Right ventricle myocardium inferior (tissue), 1 donor: ENCODE measurements around the gene HTRA2. TPM values are rescaled to one million over a fixed set of nuclear protein-coding genes. Genes with fewer than 3 reads are reported as not detected.
A peak's percentile ranks its signal among the peaks of the same experiment; 100 is the strongest.

Source experiments
- ATAC-seq: fragments of 200-7000 bp; cut with Tn5 transposase; one replicate; pipeline ENCODE4 v1.9.1; 2020; ENCODE audit warnings: mild to moderate bottlenecking, moderate library complexity
- DNase-seq: peaks from one replicate; pipeline ENCODE4 v3.0.0; 2021; ENCODE audit errors: missing footprints
- intact Hi-C: fragments of 100-400 bp; cut with DNase I; formaldehyde crosslinking; loops from one replicate; pipeline ENCODE4 v1.11.0; 2022
- total RNA-seq: library from RNA; stranded (reverse); fragmentation: NEBNext Ultra II Directional; extraction: Animal tissue kit (Norgen Biotek cat#: 25700); gene quantifications from one replicate; pipeline ENCODE4 v1.2.1, GENCODE V29; 2021
- donor health status: DM: no; HTN: yes; CAD: no; lungs with severe emphysema.

The HTRA2 gene
- total RNA-seq, 1 donor from 2014 or later, result 29.2 TPM

DNA sequence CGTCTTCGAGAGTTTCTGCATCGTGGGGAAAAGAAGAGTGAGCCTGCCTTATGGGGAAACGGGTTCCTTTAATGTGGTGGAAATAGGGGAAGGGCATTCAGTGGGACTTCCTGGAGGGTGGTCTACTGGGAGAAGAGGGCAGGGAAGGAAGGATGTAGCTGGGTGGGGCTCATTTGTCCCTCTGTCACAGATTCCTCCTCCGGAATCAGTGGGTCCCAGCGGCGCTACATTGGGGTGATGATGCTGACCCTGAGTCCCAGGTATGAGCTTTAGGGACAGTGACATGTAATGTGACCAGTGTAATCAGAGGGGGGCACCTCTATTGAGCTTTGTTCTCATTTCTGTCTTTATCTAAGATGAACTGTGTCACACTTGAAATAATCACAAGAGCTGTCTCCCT, 1.9 kb downstream of the HTRA2 start:
- no peak for ATAC-seq

DNA sequence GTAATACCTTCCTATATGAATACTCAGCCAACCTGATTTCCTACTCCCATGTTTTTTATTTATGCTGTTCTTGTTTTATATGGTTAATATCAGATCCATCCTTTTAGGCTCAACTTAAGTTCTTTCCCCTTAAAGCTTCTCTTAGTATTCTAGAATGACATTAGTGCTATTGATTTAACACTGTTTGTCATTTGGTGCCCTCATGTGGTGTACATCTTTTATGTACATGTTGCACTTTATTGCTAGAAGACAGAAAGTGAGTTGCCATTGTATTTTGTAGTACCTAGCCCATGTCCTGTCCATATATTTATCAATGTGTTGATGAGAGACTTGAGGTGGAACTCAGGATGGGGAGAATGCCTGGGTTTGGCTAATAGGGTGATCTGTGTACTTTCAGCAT, 2.5 kb downstream of the HTRA2 start:
- no peak for ATAC-seq
- intact Hi-C loops, result no loop called here

More for the DNA sequence above, 1.9 kb downstream of the HTRA2 start:
- intact Hi-C loops, result no loop called here
- no peak for DNase-seq

DNA sequence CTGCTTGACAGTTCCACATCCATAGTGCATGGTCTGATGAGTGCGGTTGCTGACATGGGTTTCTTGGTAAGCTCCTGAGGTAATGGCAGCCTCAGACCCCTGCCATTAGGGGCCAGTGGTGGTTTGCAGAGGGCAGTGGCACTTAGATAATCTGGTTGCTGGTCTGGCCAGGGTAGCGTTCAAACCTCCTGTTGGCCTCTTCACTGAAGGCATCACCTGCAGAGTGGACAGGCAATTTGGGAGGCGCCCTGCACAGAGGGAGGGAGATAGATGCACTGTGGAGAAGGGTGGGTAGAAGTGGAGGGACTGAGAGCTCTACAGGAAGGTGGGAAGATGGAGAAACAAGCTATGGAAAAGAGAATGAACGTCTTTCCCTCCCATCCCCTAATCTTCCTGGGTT, 3.7 kb downstream of the HTRA2 start:
- DNase-seq (no peak), ATAC-seq (no peak)
- intact Hi-C loops, result no loop called here

More for the DNA sequence above, 2.5 kb downstream of the HTRA2 start:
- DNase-seq, result no peak

DNA sequence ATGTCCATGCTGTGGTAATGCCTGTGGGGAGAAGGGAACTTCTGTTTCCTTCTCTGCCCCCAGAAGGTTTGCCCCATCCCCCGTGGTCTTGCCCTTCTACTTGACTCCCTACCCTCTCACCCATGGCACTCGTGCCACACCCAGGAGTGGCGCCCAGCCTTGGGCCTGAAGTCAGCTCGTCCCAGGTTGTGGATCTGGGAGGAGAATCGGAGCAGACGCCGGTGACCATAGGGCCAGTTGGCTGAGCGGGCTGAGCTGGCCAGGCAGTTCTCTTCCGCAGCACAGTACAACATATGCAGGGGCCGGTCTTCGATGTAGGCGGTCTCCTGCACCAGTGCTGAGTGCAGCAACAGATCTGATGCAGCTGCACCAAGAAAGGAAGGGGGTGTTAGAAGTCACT, 4.7 kb downstream of the HTRA2 start:
- intact Hi-C loops, result no loop called here
- ATAC-seq (no peak), DNase-seq (no peak)

DNA sequence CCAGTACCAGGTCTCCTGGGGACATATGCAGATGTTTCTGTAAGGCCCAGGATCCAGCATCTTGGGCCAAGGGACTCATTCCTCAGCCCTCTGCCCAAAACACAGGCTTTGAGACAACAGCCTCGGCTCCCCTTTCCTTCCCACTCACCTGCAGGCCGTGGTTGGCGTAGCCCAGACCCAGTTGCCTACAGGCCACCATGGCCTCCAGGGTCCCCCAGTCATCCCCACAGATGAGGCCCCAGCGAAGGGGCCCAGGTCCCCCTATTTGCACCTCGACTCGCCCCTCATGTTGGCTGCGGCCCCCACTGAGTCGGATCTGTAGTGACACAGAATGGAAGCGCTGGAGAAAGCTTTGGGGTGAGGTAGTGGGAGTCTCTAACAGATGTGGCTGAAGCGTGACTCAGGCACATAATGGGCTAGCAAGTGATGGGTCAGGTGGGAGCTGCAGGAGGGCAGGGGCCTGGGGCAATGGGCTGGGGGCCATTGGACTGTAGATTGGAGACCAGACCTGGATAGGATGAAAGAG, 5.8 kb downstream of the HTRA2 start:
- intact Hi-C loops, result no loop called here
- no peak for ATAC-seq
- DNase-seq, result no peak

DNA sequence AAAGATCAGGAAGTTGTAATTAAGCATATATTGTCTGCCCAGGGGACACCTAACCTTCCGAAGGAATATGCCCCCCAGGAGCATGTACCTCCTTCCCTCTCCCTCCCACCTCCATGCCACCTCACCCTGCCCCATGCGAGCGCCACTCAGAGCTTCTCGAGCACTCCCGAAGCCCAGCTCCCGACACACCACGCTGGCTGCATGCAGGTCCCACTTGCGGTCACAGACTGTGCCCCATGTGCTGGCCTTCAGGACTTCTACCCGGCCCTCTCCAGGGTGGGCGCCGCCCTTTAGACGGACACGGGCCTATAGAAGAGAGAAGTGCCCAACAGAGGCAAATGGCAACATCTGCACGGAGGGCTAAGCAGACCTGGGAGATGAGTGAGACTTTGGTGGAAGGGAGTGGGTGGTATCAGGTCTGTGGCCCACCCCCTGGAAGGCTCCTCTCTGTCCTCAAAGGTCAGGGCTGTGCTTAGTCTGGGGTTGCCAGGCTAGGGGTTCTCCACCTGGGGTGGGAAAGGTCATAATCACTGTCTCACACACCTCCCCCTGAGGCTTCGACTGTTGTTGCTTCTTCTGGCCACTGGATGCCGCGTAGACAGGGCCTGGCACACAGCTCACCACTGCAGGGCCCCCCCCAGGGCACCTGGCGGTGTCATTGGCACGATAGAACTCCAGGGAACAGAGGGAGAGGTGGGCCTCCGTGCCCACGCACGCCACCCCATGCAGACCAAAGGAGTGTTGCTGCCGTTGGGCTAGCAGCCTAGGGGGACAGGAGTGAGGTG, 6.6 kb downstream of the HTRA2 start:
- no peak for ATAC-seq
- intact Hi-C loops, result no loop called here
- no peak for DNase-seq

DNA sequence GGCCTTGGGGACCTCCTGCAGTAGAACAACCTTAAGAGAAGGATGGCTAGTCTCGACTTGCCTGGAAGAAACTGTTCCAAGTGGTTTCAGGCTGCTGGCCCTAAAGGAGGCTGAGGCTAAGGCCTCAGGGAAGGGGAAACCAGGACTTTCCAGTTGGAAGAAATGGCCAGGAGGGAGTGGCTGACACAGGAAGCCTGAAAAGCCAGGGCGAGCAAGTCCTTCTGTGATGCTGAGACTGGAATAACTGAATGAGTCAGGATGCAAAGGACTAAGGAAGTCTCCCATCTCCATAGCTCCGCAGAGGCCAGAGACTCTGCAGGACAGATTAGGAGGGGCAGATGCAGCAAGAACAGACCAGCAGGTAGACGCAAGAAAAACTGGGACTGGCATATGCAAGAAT, 7.4 kb downstream of the HTRA2 start:
- no peak for DNase-seq
- no peak for ATAC-seq
- intact Hi-C loops, result no loop called here

DNA sequence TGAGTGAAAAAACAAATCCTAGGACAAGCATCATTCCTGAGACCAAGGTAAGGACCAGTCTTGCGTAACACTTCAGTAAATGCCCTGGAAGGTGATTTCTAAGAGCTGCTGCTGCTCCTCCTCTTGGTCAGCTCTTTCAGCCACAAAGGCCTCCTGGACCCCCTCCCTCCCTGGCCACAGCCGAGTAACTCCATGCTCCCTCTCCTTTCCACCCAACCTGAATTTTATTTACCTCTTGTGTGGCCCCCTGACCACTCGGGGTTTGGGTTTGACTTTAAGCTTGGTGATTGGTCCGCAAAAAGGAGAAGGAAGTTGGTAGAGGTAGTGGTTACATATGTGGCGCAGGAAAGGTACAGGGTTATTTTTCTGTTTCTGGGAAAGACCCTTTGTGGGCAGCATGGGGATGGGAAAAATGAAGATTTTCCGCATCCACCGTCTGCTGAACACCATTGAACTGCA, 9.2 kb downstream of the HTRA2 start:
- DNase-seq (no peak), ATAC-seq (no peak)
- intact Hi-C loops, result no loop called here

DNA sequence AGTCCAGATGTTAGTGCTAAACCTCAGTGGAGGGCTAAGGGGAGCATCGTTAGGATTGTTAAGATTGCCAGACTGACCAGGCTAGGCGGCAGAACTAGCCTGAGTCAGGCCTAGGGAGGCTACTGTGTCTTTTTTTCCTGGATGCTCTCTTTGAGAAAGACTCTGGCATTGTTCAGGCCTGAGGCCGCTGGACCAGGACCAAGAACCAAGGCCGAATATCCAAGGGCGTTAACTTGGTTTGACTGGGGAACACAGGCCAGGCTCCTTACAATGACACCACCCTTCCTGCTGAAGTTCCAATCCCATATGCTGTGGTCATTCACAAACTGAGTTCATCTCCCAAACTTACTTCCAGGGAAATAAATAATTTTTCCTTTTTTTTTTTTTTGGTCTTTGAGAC, 10.6 kb downstream of the HTRA2 start:
- intact Hi-C loops, result no loop called here
- ATAC-seq (peak; percentile 84), DNase-seq (no peak)

DNA sequence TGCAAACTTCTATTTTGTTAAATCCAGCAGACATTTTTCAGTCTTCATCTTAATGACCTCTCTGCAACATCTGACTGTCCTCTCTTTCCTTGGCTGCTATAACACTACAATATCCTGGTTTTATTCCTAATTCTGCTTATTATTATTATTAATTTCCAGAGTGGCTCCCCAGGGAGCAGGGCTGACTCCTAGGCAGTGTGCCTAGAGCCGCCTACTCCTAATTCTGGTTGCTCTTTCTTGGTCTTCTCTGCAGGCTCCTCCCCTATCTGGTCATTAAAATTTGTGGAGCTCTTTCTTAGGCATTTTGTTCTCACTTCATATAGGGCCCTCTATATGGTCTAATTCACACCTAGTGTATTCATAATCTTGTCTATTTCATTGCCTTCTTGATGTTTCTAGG, 13.2 kb downstream of the HTRA2 start:
- no peak for DNase-seq
- ATAC-seq, result no peak
- intact Hi-C loops, result no loop called here

DNA sequence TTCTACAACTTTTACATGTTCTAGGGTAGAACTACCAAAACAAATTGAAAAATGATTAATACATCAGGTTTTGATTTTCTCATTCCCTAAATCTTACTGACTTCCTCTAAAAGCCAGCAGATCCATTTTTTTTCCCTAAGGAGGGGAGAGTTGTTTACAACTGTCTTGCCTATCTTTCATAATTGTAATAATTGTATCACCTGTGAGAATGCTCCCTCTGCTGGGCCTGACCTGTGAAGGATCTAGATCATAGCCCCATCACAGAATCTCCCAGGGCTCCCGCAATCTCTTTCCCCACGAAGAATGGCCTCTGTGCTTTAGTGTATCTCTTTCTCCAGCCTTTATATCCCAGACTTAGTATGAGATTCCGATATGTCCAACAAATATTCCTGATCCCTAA, 14.9 kb downstream of the HTRA2 start:
- intact Hi-C loops, result no loop called here
- DNase-seq (no peak), ATAC-seq (no peak)

DNA sequence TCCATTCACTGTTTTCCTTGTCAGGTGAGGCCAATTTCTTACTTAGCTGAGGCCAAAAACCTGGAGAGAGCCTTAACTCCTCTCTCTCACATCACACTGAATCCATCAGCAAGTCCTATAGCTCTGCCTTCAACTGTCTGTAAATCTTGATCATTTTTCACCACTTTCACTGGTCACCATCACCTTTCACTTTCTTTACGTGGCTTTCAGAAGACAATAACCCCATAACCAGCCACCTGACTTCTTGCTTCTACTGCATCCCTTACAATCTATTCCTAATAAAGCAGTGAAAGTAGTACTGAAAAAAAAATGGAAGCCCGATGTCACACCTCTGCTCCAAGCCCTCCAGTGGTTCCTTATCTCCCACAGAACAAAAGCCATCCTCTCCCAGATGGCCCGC, 16.3 kb downstream of the HTRA2 start:
- no peak for DNase-seq
- no peak for ATAC-seq
- intact Hi-C loops, result no loop called here

DNA sequence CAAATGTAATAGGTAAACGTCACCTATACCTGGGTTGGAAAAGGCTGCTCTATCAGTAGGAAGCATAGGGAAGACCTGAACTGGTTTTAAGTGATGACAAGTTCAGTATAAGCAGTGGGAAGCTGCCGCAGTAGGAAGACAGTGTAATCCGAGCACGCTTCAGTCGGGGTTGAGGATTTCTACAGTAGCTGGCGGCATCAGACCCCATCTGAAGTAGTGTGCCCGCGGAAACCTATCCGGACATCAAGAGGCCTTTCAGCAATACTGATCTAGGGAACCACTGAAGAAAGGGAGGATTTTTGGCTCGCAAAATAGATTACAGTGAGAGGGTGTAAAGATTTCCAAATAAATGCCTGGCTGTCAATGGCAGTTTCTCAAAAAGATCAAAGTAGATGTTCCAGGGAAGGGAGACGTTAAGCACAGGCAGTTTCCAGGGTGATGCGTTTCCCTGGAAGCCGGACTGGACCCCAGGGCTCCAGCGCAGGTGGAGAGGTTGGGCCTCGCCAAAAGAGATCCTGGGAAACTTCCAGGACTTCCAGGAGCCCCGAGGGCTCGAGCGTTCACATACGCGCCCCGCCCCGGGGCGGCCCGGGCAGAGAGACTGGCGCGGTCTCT, 18.7 kb downstream of the HTRA2 start:
- intact Hi-C loops, result loop anchor here (2.0 kb wide), 1 partner anchor 20 kb away; the partner anchor contains the start of genes AUP1 and HTRA2
- no peak for DNase-seq

DNA sequence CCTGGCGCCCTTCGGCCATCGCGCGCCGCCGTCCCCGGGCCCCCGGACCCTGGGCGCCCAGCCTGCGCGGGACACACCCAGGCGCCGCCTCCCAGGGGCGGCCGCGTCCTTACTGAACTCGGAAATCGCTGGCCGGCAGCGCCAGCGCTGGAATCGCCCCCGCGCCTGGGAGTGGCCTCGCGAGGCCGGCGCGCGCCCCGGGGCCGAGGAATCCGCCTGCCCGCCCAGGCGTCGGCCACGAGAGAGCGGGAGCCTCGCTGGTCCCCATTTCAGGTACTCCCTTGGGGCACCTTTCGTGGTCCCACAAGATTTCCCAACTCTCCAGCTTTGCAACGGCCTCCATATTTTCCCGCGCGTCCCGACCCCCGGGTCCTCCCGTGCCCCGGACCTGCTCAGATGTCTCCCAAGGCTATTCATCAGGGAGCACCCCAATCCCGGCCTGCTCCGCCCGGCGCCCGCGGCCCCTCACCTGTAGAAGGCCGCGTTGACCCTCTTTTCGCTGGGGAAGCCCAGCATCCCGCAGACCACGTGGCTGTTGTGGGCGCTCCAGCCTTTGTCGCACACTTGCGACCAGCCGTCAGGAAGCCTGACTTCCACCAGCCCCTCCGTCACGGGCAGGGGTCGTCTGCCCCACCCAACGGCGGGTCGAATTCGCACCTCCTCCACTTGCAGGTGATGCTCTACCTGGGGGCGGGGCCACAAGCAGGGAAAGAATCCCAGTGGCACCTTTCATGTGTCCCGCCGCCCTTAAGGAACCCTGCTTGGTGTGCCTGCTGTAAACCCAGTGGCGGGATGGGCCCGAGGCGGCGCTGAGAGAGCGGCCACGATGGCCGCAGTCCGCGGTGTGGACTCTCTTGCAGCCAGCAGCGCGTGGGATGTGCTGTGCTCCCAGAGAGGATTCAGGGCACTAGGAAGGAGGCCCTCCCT, 19.4 kb downstream of the HTRA2 start:
- DNase-seq (peak; percentile 88), ATAC-seq (peak; percentile 88)
- intact Hi-C loops, result loop anchor here (2.0 kb wide), 1 partner anchor 20 kb away; the partner anchor contains the start of genes AUP1 and HTRA2

More for the DNA sequence above, 18.7 kb downstream of the HTRA2 start:
- ATAC-seq, result peak; percentile 11

DNA sequence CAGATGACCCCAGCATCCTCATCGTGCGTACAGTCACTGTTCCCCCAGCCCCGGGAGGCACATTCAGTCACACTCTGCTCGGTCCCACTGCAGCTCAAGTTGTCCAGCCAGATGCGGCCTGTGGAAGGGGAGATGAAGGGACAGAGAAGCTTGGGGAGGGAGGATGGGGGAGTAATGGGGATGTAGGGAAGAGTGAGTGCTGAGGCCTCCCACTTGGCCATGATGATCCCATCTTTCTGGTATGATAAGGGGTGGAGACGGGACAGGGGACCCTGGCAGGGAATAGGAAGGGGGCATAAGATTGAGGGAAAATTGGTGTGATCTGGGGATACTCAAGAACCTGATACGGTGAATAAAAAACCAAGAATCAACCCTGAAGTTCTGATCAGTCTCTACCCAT, 20.5 kb downstream of the HTRA2 start:
- DNase-seq, result no peak
- no peak for ATAC-seq
- intact Hi-C loops, result no loop called here

DNA sequence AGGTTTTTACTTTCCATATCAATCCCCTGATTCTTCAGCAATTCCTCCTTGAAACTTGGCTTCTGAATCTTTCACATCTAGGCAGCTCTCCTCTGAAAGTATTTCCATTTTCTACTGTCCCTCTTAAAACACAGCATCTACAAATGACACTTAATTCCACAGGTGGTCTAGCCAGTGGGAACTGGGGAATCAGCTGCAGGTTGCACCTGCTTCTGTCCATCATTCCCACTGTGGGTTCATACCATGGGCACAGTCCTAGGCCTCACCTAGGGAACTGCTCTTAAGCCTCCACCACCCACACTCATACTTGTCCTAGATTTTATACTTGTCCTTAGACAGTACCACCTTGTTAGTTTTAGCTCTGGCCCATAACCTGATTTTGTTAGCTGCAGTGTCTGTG, 21.8 kb downstream of the HTRA2 start:
- intact Hi-C loops, result no loop called here
- ATAC-seq, result no peak
- no peak for DNase-seq

DNA sequence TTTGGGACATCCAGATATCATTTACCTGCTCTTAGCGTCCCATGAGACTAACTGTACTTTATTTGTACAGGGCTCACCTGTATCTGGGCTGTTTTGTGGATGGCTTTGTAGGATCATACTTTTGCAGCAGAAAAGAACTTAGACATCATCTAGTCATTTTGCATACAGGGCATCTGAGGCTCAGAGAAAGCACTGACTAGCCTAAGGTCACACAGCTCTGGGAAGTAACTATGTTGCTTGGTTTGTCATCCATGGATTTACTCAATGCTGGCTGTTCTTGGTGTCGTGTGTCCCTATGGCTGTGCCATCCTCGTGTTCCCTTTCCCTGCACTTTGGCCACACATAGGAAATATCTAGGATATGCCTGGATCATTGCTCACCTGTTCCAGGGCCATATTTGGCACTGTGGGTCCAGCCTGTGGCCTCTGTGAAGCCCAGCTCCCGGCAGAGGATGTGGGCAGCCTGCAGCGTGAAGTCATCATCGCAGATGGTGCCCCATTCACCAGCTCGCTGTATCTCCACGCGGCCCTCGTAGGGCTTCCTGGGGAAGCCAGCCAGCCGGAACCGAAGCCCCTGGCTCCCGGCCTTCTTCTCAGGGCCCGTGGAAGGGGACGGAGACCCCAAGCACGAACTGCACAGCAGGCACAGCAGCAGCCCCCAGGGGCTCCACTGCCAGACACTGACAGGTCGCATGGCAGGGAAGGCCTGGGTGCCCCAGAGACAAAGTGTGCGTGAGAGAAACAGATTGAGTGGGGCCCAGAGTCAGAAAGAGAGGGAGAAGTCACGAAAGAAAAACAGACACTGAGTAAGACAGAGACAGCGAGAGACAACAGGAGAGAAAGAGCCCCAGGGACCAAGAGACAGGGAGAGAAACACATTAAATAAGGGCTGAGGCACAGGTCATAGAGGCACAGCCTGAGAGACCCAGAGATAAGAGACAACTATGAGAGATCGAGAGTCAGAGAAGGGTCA, 22.5 kb downstream of the HTRA2 start:
- intact Hi-C loops, result no loop called here
- ATAC-seq (no peak), DNase-seq (no peak)
